HG02885 (cell line): ENCODE measurements around the gene RAB37.

Experiments
- ATAC-seq: cut with Tn5 transposase; IDR thresholded peaks from one replicate; pipeline ENCODE4 v1.9.1; 2021; ENCODE audit warnings: mild to moderate bottlenecking; ENCODE audit not compliant: unreplicated experiment, poor library complexity

RAB37 gene

DNA sequence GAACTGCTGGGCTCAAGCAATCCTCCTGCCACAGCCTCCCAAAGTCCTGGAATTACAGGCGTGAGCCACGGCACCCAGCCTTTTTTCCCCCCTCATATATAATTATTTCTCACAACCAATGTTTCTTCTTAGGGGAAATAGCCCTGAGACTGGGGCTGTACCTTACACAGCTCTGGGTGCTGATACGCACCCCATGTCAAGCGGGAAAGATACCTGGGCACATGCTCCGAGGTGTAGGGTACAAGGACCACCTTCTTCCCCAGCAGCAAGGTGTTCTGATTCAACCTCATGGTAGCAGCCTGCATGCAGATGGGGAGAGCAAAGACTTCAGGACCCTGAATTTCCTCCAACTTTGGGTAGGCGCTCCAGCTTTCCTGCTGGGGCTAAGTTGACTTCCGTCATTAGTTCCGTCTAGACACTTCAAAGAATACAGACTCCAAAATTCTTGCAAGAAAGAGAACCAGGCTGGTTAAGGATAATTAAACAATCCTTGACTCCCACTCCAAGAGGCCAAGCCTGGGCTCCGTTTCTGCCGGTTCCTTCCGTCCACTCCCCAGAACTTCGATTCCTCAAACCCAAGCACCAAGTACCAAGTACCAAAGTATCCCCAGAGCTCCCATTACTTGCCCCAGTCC, 38.5 kb downstream of the RAB37 start:
- no peak for ATAC-seq

DNA sequence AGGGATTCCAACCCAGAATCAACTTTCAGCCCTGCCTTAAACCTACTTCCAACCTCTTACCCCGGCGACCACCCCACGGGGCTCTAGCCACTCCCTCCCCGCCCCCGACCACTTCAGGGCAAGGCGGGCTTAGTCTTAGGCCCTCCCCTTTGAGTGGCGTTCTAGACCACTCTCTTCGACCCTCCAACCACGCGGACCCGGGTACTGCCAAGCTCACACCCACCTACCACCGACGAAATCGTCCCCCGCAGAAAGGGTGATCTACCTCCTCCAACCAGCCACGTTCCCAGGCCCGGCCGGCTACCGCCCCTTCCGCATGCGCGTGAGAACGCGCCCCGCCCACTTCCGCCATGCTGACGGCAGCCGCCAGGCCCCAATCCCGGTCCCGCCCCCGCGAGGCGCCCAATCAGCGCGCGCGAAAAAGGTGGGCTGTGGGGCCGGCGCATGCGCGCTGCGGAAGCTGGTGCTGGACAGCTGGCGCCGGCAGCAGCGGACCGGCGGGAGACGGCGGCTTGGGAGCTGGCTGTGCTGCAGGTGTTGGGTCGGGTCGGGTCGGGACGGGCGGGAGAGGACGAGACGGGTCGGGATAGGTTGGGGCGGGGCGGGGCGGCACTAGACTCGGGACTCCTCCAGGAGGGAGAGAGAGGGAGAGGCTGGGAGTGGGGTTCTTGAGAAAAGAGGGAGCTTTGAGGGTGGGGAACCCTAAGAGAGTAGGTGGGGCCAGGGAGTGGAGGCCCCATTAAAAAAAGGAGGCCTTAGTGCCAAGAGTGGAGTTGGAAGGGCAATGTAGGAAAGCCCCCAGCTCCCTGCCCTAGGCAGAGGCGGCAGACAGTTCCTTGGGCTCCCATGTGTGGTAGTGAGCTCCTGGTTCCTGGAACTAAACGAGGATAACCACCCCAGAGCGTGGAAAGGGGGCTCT, 39.2 kb downstream of the RAB37 start, which contains the start of gene NAT9:
NAT9 (minus strand) TSS at position 302 of the 919 bp plus-strand sequence. CDS start 647 bp downstream, outside the sequence.
- peak; percentile 79 for ATAC-seq

DNA sequence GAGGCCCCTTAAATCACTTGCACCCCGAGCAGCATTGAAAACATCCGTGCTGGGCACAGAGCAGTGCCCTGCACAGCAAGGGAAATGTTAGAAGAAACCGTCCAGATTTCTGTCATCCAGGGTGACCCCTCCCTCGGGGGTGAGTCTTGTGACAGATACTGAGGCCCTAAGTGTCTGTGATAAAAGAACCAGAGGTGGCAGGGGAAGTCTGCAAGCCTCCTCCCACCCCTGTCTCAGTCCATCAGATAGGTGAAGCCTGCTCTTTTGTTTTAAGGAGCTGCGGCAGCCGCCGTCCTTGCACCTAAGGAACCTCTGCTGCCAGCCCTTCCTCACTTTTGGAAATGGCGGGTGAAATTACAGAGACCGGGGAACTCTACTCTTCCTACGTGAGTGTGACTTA, 39.9 kb downstream of the RAB37 start:
- no peak for ATAC-seq

DNA sequence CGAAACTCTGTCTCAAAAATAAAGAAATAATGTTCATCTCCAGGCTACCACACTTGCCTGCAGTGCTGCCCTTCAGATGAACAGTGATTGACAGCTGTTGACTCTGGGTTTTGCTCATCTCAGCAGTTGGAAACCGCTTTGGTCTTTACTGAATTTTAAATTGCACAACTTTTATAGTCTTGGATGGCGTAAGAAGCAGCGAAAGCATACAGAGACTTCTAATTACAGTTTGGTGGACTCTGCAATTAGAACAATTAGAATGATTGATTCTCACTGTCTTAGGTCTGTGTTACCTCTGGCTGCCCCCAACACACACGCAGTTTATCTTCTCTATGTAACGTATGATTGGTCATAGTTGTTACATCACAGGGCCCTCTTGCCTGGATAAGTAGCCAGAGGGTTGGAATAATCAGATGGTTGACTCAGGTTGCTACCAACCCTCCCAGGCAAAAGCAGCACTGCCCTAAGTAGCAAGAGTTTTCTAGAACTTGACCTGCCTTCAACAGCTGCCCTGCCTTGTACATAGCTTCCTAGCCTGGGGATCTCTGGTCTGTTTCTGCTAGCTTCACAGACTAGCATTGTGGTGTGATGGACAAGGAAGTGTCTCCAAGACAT, 41.0 kb downstream of the RAB37 start:
- ATAC-seq, result no peak

DNA sequence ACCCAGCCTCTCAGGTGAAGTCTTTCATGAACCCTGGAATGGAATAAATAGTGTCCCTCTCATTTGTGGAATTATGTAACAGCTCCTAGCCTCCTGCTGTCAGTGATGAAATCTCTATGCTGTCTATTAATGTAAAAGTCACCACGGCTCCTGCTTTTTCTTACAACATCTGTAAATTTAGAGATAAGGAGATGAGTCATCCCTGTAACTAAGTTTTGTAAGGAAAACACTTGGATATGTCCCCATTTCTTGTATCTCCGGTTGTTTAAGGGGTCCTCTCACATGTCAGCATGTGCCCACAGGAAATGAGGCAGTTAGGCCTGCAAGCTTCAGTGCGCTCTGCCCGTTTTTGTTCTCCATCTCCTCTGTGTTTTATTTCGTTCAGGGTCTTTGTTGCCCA, 41.9 kb downstream of the RAB37 start:
- ATAC-seq, result no peak

DNA sequence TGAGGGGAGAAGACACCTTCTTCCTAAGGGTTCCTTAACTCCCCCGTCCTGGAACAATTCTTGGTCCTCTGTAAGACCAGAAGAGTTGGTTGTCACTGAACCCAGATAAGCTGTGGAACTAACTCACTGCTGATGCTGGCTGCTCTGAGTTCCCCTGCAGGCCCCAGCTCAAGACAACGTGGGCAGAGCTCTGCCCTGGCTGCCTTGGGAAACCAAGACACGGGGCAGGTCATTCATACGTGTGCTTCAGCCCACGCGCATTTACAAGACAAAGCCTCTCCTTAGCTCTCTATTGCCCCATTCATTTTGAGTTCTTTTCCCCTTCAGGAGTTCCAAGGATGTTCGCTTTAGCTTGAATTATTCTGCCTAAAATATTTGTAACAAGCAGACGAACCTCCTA, 42.4 kb downstream of the RAB37 start:
- no peak for ATAC-seq

DNA sequence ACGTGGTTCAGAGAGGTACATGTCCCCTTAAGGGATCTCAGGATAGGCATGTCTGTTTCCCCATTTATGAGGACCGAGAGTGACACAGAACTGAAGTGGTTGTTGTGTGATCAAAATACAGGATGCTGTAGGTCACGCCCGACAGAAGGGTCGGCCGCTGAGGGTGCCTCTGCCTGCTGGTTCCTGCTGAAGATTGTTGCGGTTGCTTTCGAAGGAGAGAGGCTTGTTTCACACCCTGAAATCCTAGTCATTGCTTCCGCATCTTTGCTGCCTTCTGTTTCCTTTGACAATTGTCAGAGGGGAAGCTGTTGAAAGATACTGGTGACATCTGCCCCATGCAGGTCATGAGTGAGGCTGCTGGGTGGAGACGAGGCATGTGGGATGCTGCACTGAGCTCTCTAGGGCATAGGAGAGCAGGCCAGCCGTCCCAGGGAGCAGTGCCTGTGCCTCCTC, 42.9 kb downstream of the RAB37 start:
- ATAC-seq, result peak; percentile 49

DNA sequence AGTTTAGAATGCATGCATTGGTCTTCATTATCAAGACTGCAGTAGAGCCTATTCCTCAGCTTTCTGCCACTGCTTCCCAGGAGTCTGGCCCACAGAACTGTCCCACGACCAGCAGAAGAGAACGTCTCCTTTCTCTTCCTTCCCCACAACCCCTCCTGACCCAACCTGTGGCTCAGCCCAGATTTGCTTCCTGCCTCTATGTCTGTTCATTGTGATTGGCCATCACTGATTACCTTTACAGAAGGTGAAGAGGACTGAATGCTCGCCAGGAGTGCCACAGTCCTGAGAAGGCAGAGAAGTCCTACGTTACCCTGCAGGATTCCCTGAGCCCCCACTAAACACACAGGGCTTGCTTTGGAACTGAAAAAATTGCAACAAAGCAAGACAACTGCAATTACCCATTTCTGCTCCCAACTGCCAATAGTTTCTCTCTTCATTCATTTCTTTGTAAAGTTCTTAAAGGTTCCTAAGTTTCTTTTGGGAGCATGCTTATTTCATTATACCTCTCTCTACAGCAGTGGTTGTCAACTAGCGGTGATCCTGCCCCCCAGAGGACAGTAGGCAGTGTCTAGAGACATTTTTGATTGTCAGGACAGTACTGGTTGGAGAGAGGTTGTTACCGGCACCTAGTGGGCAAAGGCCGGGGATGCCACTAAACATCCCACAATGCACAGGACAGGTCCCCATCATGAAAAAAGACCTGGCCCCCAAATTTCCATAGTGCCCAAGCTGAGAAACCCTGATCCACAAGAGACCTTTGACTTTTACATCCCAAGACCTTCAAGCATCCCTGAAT, 43.6 kb downstream of the RAB37 start:
- ATAC-seq, result no peak

DNA sequence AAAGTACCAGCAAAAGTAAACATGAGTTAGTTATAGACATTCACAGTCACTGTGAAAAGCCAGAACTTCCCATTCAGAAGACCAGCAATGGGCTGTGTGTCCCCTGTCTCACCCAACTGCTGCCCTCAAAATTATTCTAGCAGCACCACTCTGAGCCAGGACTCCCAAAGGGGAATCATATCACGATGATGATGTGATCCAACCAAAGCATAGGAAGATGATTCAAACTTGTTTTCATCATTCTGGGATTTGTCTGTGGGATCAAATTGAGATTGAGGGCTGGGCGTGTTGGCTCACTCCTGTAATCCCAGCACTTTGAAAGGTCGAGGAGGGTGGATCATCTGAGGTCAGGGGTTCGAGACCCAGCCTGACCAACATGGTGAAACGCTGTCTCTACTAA, 45.5 kb downstream of the RAB37 start:
- no peak for ATAC-seq

DNA sequence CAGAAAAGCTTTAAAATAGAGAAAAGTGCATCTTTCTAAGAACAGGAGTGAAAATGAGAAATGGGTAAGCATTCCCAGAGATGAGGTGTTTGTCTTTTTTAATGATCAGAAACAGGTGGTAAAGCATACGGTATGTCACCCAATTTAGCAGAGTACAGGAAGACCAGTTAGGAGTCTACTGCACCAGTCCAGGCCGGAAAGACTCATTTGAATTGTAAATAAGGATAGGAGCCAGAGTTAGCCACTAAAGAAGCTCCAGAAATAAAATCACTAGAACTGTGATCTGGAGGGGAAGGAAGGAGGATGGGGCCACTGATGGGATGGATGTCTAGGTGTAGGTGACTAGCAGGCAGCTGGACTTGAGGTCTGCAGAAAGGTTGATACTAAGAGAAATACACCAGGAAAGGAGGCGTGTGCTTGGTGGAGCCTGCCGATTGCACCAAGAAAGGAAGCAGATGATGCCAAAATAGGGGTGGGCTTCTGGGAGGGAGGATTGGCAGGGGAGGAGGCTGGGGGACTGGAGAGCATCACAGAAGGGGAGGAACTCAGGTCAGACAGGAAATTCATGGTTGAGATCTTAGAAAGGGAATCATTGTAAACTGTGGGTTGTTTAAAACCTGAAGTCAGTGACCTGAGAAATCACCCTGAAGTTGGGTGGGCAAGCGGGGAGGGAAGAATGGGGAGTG, 47.2 kb downstream of the RAB37 start:
- ATAC-seq, result no peak

DNA sequence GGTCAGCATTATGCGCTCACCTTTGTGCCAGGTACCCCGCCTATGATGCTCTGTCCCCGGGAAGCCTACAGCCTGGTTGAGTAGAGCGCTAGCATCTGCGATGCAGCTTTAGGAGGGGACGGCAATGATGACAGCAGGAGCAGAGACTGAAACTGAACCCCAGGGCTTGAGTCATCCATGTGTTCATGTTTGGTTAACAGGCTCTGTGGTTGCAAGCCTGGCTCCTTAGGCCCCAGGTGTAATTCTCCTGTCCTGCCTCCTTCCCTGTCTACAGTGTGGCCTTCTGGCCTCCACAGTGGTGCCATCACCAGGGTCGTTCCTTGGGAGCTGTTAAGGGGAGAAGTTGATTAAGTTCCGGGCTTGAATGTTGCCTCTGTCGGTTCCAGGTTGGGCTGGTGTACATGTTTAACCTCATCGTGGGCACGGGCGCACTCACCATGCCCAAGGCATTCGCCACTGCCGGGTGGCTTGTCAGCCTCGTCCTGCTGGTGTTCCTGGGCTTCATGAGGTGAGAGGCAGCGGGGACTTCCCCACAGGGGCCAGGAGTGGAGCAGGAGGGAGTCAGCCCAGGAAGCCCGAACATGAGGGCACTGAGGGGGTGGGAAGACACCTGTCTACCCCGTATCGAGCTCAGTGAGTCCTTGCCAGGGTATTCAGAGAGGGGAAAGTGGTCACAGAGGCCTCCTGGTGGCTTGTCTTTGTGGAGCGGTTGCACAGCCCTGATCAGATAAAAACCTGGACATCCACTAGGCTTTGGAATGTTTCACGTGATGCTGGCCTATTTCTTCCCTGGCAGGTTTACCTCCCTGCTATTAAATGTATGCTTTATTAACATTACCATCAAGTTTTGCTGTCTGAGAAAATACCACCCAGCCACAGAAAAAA, 48.3 kb downstream of the RAB37 start:
- no peak for ATAC-seq

DNA sequence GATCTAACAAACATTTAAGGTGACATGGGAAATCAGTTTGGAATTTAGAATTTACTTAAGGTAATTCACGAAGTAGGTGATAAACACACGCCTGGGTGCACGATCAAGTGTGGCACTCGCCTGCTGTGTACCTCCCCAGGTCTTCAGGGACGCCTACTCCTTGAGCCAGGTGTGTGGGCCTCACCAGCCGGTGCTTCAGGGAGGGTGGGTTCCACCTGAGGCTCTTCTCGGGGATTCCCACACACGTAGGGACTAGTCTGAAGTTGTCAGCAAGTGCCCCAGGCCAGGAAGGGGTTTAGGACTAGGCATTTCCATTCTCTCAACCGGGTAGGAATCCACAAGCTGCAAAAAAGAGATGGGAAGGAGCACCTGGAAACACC, 48.9 kb downstream of the RAB37 start:
- no peak for ATAC-seq

DNA sequence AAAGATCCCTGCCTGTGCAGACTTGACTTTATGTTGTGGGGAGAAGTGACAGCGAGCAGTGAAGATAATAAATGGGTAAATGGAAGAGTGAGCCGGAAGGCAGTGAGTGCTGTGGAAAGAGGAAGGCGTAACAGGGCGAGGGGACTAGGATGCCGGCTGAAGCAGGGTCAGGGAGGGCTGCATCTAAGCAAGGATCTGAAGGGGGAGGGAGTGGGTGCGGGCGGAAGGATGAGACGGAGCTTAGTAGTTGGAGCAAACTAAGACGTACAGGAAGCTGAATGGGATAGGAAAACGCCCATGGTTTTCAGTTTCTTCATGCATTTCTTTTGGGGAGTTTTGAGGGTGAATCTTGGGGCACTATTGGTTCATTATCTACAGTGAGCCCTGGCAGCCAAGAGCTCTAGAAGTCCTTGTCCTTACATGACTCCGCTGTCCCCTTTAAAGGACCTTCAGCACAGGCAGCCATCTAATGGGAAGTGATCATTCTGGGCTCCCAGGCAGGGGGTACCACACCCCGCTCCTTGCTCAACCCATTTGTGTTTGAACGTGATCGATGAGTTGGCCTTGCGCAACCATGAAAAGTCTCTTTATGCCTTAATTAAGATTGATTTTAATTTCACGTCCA, 49.5 kb downstream of the RAB37 start:
- ATAC-seq, result no peak

DNA sequence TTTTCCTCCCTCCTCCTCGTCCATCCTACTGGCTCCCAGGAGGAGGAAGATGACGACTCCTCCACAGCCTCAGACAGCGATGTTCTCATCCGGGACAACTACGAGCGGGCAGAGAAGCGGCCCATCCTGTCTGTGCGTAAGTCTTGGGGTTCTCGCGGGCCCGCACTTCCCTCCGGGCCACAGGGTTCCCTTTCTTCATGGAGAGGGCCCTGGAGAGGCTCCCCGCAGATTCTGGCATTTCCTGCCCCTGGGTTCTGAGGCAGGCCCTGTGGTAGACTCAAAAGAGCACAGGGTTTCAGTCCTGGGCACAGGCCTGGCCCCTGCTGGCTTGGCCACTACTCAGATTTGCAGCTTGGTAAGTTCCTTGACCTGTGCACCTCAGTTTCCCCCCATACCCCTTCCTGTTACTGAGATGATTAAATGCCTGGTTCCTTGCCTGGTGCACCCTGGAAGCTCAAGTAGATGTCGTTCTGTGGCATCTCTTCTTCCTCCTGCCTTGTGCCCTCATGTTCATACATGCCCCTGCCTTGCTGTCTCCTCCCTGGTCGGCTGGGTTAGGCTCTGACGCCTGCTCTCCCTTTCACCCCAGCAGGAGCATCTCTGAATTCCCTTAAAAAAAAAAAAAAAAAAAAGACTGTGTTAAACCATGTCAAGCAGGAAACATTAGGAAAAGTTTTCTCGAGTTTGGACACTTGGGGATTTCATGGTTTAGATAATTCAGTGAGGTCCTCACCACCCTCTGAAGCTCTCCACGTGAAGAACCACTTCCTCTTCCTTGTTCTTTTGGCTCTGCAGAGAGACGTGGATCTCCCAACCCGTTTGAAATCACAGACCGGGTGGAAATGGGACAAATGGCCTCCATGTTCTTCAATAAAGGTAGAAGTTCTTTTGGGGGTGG, 53.4 kb downstream of the RAB37 start:
- no peak for ATAC-seq

DNA sequence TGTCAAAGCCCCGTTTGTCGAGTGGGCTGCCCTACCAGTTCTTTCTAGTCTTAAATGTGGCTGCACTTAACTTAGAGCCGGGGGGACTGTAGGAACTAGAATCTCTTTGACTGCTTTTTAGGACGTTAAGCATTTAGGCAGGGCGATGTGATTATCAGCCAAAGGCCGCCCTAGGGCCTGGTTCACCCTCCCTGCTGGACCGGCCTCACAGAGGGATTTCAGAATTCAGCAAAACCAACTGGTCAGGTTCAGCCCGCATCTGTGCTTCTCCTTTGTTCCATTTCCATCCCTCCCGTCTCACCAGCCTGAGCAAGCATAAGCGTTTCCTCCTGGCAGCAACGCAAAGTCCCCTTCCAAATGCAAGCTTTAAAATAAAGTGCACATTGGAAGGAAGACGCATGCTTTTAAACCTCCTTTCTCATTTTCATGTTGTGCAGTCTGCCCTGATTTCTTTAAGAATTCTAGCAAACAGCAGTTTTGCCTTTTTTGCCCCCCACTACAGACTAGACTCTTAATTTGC, 55.6 kb downstream of the RAB37 start:
- no peak for ATAC-seq

DNA sequence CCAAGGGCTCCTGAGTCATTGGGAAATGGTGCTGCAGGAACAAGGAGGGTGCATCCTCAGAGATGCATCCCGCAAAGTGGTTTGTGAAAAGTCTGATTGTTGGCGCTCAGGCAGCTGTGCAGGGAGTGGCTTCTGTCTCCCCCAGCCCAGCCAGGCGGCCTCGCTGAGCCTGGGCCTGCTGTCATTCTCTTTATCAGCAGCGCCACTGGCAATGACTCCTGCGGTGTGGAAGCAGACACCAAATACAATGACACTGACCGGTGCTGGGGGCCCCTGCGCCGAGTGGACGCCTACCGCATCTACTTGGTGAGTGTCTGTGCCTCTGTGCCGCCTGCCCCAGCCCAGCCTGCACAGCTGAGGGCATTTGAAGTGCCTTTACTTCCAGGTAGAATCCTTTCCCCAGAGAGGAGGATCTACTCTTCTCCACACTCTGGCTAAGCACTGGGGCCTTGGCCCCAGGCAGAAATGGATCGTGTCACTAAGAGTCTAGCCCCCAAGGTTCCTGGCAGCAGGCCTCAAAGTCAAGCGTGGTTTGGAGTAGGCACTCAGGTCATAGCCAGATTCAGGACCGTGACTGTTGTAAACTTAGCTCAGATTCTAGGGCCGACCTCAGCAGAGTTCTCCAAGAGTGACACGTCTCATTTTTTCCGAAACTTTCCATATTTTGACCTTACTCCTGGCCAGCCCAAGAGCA, 58.4 kb downstream of the RAB37 start:
- no peak for ATAC-seq

DNA sequence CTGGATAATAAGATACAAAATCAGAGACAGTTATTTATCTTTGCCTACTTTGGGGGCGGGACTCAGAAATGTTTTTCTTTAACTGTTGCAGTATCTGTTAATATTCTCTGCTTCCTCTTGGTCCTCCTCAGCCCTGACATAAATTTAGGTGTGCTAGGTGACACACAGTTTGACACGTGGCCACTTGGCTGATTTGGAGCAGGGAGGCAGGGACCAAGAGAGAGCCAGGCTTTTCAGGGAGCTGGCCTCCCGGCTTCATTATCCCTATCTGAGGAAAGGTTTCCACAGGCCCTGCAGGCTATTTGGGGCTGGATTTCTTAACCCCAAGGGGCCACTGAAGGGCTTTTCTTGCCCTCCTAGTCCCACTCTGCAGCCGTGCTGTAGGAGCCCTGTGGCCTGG, 59.2 kb downstream of the RAB37 start:
- no peak for ATAC-seq
